GM10847 (cell line): Measurements from ENCODE around the gene PDGFRB.

Source experiments
- POLR2A ChIP-seq: IDR thresholded peaks from 2 replicates; pipeline ENCODE4 v1.6.1; 2011; ENCODE audit not compliant: insufficient read length; ENCODE audit errors: extremely low read depth

PDGFRB gene

GRCh38 chr5:150135557-150136304 is 19.9 kb downstream of the PDGFRB start:
- no peak for TF ChIP-seq POLR2A

- TF ChIP-seq POLR2A: no peak
Measured at GRCh38 chr5:150134198-150134588, 21.5 kb downstream of the PDGFRB start.

- TF ChIP-seq POLR2A: no peak
Measured at GRCh38 chr5:150133581-150134197, 22.0 kb downstream of the PDGFRB start.

- TF ChIP-seq POLR2A: no peak
Measured at GRCh38 chr5:150132740-150133139, 22.9 kb downstream of the PDGFRB start.

GRCh38 chr5:150131978-150132694 is 23.5 kb downstream of the PDGFRB start:
- TF ChIP-seq POLR2A: no peak

GRCh38 chr5:150131461-150131860 is 24.2 kb downstream of the PDGFRB start:
- TF ChIP-seq POLR2A: no peak

- TF ChIP-seq POLR2A: no peak
Measured at GRCh38 chr5:150130493-150130922, 25.1 kb downstream of the PDGFRB start.

- no peak for TF ChIP-seq POLR2A
Measured at GRCh38 chr5:150129813-150130492, 25.7 kb downstream of the PDGFRB start.

GRCh38 chr5:150129454-150129812 is 26.2 kb downstream of the PDGFRB start:
- no peak for TF ChIP-seq POLR2A

GRCh38 chr5:150126921-150127265 is 28.8 kb downstream of the PDGFRB start:
- TF ChIP-seq POLR2A: no peak

- TF ChIP-seq POLR2A: no peak
Measured at GRCh38 chr5:150126199-150126920, 29.3 kb downstream of the PDGFRB start.

GRCh38 chr5:150125334-150125733 is 30.3 kb downstream of the PDGFRB start:
- no peak for TF ChIP-seq POLR2A

- TF ChIP-seq POLR2A: no peak
Measured at GRCh38 chr5:150124596-150124995, 31.0 kb downstream of the PDGFRB start.

- no peak for TF ChIP-seq POLR2A
Measured at GRCh38 chr5:150124111-150124557, 31.5 kb downstream of the PDGFRB start.

GRCh38 chr5:150123542-150123941 is 32.1 kb downstream of the PDGFRB start:
- TF ChIP-seq POLR2A: no peak
